ENCODE results near the gene PRRC1.

DNA sequence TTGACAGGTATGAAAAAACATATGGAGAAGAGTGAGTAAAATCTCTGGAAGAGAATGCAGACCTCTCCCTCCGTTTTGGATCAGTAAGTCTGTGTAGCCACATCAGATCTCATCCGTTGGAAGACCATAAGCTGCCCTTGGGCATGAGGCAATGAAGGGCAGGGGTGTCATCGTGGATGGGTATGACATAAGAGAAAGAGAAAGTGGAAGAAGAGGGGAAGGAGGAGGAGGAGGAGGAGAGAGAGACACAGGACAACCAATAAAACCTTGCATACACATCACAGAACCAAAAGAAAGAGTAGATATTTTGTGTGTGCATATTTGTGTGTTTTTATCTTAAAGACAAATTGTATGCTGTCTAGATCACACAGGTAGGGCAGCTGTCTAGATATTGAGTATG is 50.7 kb downstream of the PRRC1 start:
- TF ChIP-seq, protein P1, sequence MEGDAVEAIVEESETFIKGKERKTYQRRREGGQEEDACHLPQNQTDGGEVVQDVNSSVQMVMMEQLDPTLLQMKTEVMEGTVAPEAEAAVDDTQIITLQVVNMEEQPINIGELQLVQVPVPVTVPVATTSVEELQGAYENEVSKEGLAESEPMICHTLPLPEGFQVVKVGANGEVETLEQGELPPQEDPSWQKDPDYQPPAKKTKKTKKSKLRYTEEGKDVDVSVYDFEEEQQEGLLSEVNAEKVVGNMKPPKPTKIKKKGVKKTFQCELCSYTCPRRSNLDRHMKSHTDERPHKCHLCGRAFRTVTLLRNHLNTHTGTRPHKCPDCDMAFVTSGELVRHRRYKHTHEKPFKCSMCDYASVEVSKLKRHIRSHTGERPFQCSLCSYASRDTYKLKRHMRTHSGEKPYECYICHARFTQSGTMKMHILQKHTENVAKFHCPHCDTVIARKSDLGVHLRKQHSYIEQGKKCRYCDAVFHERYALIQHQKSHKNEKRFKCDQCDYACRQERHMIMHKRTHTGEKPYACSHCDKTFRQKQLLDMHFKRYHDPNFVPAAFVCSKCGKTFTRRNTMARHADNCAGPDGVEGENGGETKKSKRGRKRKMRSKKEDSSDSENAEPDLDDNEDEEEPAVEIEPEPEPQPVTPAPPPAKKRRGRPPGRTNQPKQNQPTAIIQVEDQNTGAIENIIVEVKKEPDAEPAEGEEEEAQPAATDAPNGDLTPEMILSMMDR (tag by site-specific recombination; IDR thresholded peaks at IDR 0.05) = no peak
- TF ChIP-seq, protein P2, sequence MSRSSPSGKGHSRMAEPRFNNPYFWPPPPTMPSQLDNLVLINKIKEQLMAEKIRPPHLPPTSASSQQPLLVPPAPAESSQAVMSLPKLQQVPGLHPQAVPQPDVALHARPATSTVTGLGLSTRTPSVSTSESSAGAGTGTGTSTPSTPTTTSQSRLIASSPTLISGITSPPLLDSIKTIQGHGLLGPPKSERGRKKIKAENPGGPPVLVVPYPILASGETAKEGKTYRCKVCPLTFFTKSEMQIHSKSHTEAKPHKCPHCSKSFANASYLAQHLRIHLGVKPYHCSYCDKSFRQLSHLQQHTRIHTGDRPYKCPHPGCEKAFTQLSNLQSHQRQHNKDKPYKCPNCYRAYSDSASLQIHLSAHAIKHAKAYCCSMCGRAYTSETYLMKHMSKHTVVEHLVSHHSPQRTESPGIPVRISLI (tag by site-specific recombination; IDR thresholded peaks at IDR 0.05) = no peak
- TF ChIP-seq ZNF830 (tag by site-specific recombination; IDR thresholded peaks at IDR 0.05; ENCODE audit: low read depth) = no peak
- TF ChIP-seq TCF7L2 (IDR thresholded peaks at IDR 0.05; ENCODE audit: borderline replicate concordance, low read depth, low read length) = no peak
- no peak for TF ChIP-seq ZBTB49 (tag by site-specific recombination; IDR thresholded peaks at IDR 0.05; ENCODE audit: low read depth)
- TF ChIP-seq REST (tag by site-specific recombination; IDR thresholded peaks at IDR 0.05) = no peak
- TF ChIP-seq, protein P3, sequence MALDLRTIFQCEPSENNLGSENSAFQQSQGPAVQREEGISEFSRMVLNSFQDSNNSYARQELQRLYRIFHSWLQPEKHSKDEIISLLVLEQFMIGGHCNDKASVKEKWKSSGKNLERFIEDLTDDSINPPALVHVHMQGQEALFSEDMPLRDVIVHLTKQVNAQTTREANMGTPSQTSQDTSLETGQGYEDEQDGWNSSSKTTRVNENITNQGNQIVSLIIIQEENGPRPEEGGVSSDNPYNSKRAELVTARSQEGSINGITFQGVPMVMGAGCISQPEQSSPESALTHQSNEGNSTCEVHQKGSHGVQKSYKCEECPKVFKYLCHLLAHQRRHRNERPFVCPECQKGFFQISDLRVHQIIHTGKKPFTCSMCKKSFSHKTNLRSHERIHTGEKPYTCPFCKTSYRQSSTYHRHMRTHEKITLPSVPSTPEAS (tag by site-specific recombination; IDR thresholded peaks at IDR 0.05) = no peak
